HCT116 (cell line): ENCODE measurements around the gene DOCK4. TPM values are rescaled to one million over a fixed set of nuclear protein-coding genes. Genes with fewer than 3 reads are reported as not detected.

Experiments
- ATAC-seq: fragments of 200-7000 bp; cut with Tn5 transposase; 2 replicates; pipeline ENCODE4 v1.9.1; 2020; ENCODE audit warnings: mild to moderate bottlenecking, moderate library complexity
- BruUV-seq: library from RNA; stranded (reverse); fragments of 400-500 nt; replicated peaks from 2 replicates; lab custom pipeline; 2021; lab: Mats Ljungman, UMichigan
- CTCF ChIA-PET: fragments of 300-600 bp; sonication (Branson Sonifier 250); formaldehyde crosslinking; loops from one replicate; lab custom pipeline; 2021; ENCODE audit warnings: antibody characterized with exemption; lab: Charles Lee
- POLR2A ChIA-PET: fragments of 300-600, 350-600 bp; sonication (Branson Sonifier 250); formaldehyde crosslinking; loops from one replicate; lab custom pipeline; 2021; ENCODE audit warnings: antibody characterized with exemption; lab: Charles Lee
- RAD21 ChIA-PET, 2 experiments: fragments of 300-600 bp; sonication (Branson Sonifier 250); formaldehyde crosslinking; loops; one replicate each; lab custom pipeline; 2023; ENCODE audit warnings: low total read pairs in 2 of 2; ENCODE audit not compliant: uncharacterized antibody in 2 of 2, unreplicated experiment in 2 of 2, low non-redundant PET in 1 of 2; lab: Charles Lee
- DNase-seq: peaks from one replicate; pipeline ENCODE4 v3.0.0-alpha.2; 2010; ENCODE audit warnings: low read depth, low spot score
- H2AFZ ChIP-seq: fragments of 200-600 bp; shearing (Covaris generic), sonication (generic); 2 replicates; pipeline ENCODE4 v1.6.1; 2017; ENCODE audit warnings: low read depth, mixed run types, mixed read lengths, antibody characterized with exemption, low read length; ENCODE audit not compliant: poor library complexity, severe bottlenecking
- H3K27ac ChIP-seq: 2 replicates; pipeline ENCODE4 v1.5.1; 2012; ENCODE audit warnings: low read depth, low read length
- H3K27me3 ChIP-seq: fragments of 200-600 bp; sonication (generic); 2 replicates; pipeline ENCODE4 v1.6.1; 2016; ENCODE audit warnings: mixed run types, low read length, mixed read lengths; ENCODE audit not compliant: insufficient read depth
- H3K36me3 ChIP-seq, 2 experiments: fragments of 200-500 bp in 1 of 2; fragments of 200-600 bp in 1 of 2; sonication (Bioruptor generic) in 1 of 2; sonication (generic) in 1 of 2; 2 replicates each; pipeline versions ENCODE4 v1.5.1 to v1.6.1; 2014 to 2016; ENCODE audit warnings: low read length in 2 of 2, inconsistent platforms in 1 of 2, mixed read lengths in 1 of 2, mixed run types in 1 of 2; ENCODE audit not compliant: insufficient read depth in 2 of 2, control insufficient read depth in 1 of 2
- H3K4me1 ChIP-seq, 2 experiments: fragments of 200-600 bp in 1 of 2; sonication (generic) in 1 of 2; 2 replicates each; pipeline versions ENCODE4 v1.5.1 to v1.6.1; 2012 to 2017; ENCODE audit warnings: low read length in 2 of 2, inconsistent platforms in 1 of 2, mild to moderate bottlenecking in 1 of 2, mixed read lengths in 1 of 2, mixed run types in 1 of 2, moderate library complexity in 1 of 2; ENCODE audit not compliant: insufficient read depth in 2 of 2, control insufficient read depth in 1 of 2
- H3K4me2 ChIP-seq: fragments of 200-600 bp; sonication (generic); 2 replicates; pipeline ENCODE4 v1.6.1; 2017; ENCODE audit warnings: mixed run types, low read length, mixed read lengths
- H3K4me3 ChIP-seq, 2 experiments: fragments of 200-600 bp in 1 of 2; sonication (generic) in 1 of 2; replicated peaks in 1 of 2; 2 replicates each; pipeline ENCODE4 v1.5.1; 2011 to 2016; ENCODE audit warnings: low read length in 2 of 2, control low read depth in 1 of 2, low read depth in 1 of 2, mild to moderate bottlenecking in 1 of 2, mixed read lengths in 1 of 2, mixed run types in 1 of 2
- H3K79me2 ChIP-seq: fragments of 200-600 bp; sonication (generic); 2 replicates; pipeline ENCODE4 v1.6.1; 2017; ENCODE audit warnings: mild to moderate bottlenecking, mixed run types, low read length, moderate library complexity, mixed read lengths; ENCODE audit not compliant: insufficient read depth
- H3K9ac ChIP-seq: fragments of 200-600 bp; sonication (generic); 2 replicates; pipeline ENCODE4 v1.6.1; 2016; ENCODE audit warnings: low read length, mixed read lengths
- H3K9me2 ChIP-seq: fragments of 200-600 bp; sonication (generic), shearing (Covaris generic); 2 replicates; pipeline ENCODE4 v1.6.1; 2017; ENCODE audit warnings: mixed run types, mild to moderate bottlenecking, moderate library complexity; ENCODE audit not compliant: insufficient read depth
- H3K9me3 ChIP-seq, 2 experiments: fragments of 200-500 bp in 1 of 2; fragments of 200-600 bp in 1 of 2; sonication (Bioruptor generic) in 1 of 2; sonication (generic) in 1 of 2; 2 replicates each; pipeline ENCODE4 v1.6.1; 2014 to 2017; ENCODE audit warnings: low read length in 2 of 2, mixed read lengths in 2 of 2, inconsistent platforms in 1 of 2, low read depth in 1 of 2, mild to moderate bottlenecking in 1 of 2, mixed run types in 1 of 2, moderate library complexity in 1 of 2; ENCODE audit not compliant: control insufficient read depth in 1 of 2, insufficient read depth in 1 of 2
- H4K20me1 ChIP-seq: fragments of 200-600 bp; sonication (generic), shearing (Covaris generic); 2 replicates; pipeline ENCODE4 v1.6.1; 2017; ENCODE audit warnings: mixed run types, mild to moderate bottlenecking, moderate library complexity; ENCODE audit not compliant: insufficient read depth
- CBX3 ChIP-seq: IDR thresholded peaks from 2 replicates; pipeline ENCODE4 v1.6.1; 2012; ENCODE audit warnings: low read depth
- EGR1 ChIP-seq: IDR thresholded peaks from 2 replicates; pipeline ENCODE4 v1.6.1; 2012; ENCODE audit warnings: low read depth
- ELF1 ChIP-seq: IDR thresholded peaks from 2 replicates; pipeline ENCODE4 v1.6.1; 2012; ENCODE audit warnings: low read depth, borderline replicate concordance
- EZH2phosphoT487 ChIP-seq: fragments of 200-600 bp; IDR thresholded peaks from 2 replicates; pipeline ENCODE4 v1.6.1; 2018; ENCODE audit warnings: antibody characterized with exemption, borderline replicate concordance
- FOSL1 ChIP-seq: IDR thresholded peaks from 2 replicates; pipeline ENCODE4 v1.6.1; 2012; ENCODE audit warnings: low read depth
- RAD21 ChIP-seq: IDR thresholded peaks from 2 replicates; pipeline ENCODE4 v1.6.1; 2012; ENCODE audit warnings: low read depth, mild to moderate bottlenecking
- SP1 ChIP-seq: IDR thresholded peaks from 2 replicates; pipeline ENCODE4 v1.6.1; 2012; ENCODE audit warnings: low read depth
- TCF7L2 ChIP-seq: IDR thresholded peaks from 2 replicates; pipeline ENCODE4 v1.7.0; 2011; ENCODE audit warnings: borderline replicate concordance, inconsistent platforms; ENCODE audit not compliant: insufficient read depth, insufficient read length; ENCODE audit errors: extremely low read depth
- YY1 ChIP-seq: IDR thresholded peaks from 2 replicates; pipeline ENCODE4 v1.6.1; 2011; ENCODE audit warnings: low read length, low read depth, moderate library complexity, mild to moderate bottlenecking; ENCODE audit not compliant: insufficient replicate concordance; ENCODE audit errors: extremely low read depth
- ZBTB33 ChIP-seq: IDR thresholded peaks from 2 replicates; pipeline ENCODE4 v1.6.1; 2011; ENCODE audit warnings: mild to moderate bottlenecking, low read length, moderate library complexity; ENCODE audit not compliant: insufficient replicate concordance; ENCODE audit errors: extremely low read depth
- ZFX ChIP-seq: fragments of 450-650 bp; IDR thresholded peaks from 2 replicates; pipeline ENCODE4 v1.6.1; 2017
- ZNF274 ChIP-seq: fragments of 200-500 bp; sonication (Bioruptor generic); IDR thresholded peaks from 2 replicates; pipeline ENCODE4 v1.6.1; 2014; ENCODE audit warnings: mild to moderate bottlenecking, low read depth, low read length, inconsistent platforms
- intact Hi-C: fragments of 100-400 bp; cut with micrococcal nuclease; formaldehyde crosslinking; loops from 2 replicates; pipeline ENCODE4 v1.10.0; 2022
- total RNA-seq: library from RNA; stranded (reverse); gene quantifications from one replicate; pipeline ENCODE4 v1.2.1, GENCODE V29; 2021; ENCODE audit not compliant: unreplicated experiment
- TF ChIP-seq, protein P1 (sequence below), 3 experiments: fragments of 200-600 bp in 1 of 3; sonication (generic) in 1 of 3; IDR thresholded peaks in 2 of 3; conservative IDR thresholded peaks in 1 of 3; 2 replicates each; pipeline ENCODE4 v1.5.1; 2012 to 2017; ENCODE audit warnings: low read depth in 2 of 3, low read length in 2 of 3, antibody characterized with exemption in 1 of 3, borderline replicate concordance in 1 of 3, control low read depth in 1 of 3, mild to moderate bottlenecking in 1 of 3, mixed read lengths in 1 of 3, mixed run types in 1 of 3, moderate library complexity in 1 of 3; ENCODE audit not compliant: insufficient read depth in 1 of 3
- TF ChIP-seq, protein P2 (sequence below): IDR thresholded peaks from 2 replicates; pipeline ENCODE4 v1.6.1; 2012

Gene DOCK4
- total RNA-seq, 1 experiment from 2014 or later = 2.2 TPM

DNA sequence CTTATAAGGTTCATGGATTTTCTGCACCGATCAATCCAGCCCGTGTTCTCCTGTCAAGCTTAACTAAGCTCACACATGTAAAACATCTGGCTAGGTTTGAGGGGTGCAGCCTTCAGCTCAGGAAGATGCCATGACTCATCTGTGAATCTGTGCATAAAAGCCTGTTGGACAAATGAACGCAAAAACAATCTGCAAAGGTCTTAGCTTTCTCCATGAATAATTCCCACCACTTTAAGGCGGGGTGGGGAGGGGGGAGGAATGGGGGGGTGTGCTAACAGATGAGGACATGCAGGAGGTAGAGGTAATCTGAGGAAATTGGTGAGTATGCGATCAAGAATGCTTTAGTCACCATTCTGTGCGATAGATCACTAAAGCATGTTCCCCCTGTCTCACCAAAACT lies 4.8 kb downstream of the DOCK4 start (continued):
- TF ChIP-seq ZBTB33 = no peak
- TF ChIP-seq YY1 = no peak
- no peak for TF ChIP-seq FOSL1
- TF ChIP-seq, all 23 proteins: peak for 0

DNA sequence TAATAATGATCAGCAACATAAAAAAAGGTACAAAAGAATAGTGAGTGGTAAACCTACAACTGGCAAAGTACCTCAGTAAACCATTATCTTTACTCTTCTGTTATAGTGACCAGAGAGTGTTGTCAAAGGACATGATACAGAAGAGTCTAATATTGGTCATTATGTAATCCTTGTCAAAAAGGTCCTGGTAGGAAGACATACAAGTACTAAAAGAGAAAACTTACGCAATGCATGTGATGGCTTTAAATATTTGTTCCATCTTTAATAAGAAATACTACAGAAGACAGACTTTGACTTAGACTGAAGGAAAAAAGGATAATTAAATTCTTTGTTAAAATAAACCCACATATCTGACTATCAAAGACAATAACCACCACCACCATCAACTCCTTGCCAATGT lies 6.5 kb downstream of the DOCK4 start:
- no peak for ATAC-seq
- intact Hi-C loops = loop anchor here (10.0 kb wide), 1 partner anchor 215 kb away; no protein-coding TSS in a partner anchor
- no peaks in the 10 kb centered on the region for H3K79me2 ChIP-seq
- ChIA-PET POLR2A (no interaction called here), CTCF (no interaction called here), RAD21 (no interaction called here)
- no peak for DNase-seq
- peaks cover 13% of the 10 kb centered on the region for H3K27me3 ChIP-seq
- no peak overlapping the region for H3K27ac ChIP-seq
- H3K4me2 ChIP-seq = no peak overlapping the region
- H3K36me3 ChIP-seq = no peaks in the 10 kb centered on the region
- peaks cover 0 to 7% of the 10 kb centered on the region in 2 experiments; a peak in 2 of 4 replicates for H3K4me1 ChIP-seq
- no peaks in the 10 kb centered on the region for H4K20me1 ChIP-seq
- H3K9me2 ChIP-seq = no peaks in the 10 kb centered on the region
- H3K9me3 ChIP-seq = no peaks in the 10 kb centered on the region
- no peak overlapping the region for H3K4me3 ChIP-seq
- no peak overlapping the region for H2AFZ ChIP-seq
- no peak overlapping the region for H3K9ac ChIP-seq
- BruUV-seq = no TSS peak
- no peak for TF ChIP-seq FOSL1
- TF ChIP-seq TCF7L2 = no peak
- no peak for TF ChIP-seq EGR1
- TF ChIP-seq EZH2phosphoT487 = no peak
- TF ChIP-seq ZNF274 = no peak
- no peak for TF ChIP-seq RAD21
- TF ChIP-seq ZBTB33 = no peak
- TF ChIP-seq ELF1 = no peak
- TF ChIP-seq YY1 = no peak
- no peak for TF ChIP-seq CBX3
- TF ChIP-seq, protein P1, sequence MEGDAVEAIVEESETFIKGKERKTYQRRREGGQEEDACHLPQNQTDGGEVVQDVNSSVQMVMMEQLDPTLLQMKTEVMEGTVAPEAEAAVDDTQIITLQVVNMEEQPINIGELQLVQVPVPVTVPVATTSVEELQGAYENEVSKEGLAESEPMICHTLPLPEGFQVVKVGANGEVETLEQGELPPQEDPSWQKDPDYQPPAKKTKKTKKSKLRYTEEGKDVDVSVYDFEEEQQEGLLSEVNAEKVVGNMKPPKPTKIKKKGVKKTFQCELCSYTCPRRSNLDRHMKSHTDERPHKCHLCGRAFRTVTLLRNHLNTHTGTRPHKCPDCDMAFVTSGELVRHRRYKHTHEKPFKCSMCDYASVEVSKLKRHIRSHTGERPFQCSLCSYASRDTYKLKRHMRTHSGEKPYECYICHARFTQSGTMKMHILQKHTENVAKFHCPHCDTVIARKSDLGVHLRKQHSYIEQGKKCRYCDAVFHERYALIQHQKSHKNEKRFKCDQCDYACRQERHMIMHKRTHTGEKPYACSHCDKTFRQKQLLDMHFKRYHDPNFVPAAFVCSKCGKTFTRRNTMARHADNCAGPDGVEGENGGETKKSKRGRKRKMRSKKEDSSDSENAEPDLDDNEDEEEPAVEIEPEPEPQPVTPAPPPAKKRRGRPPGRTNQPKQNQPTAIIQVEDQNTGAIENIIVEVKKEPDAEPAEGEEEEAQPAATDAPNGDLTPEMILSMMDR (IDR thresholded peaks at IDR 0.05 in 2 of 3, conservative IDR thresholded peaks at IDR 0.05 in 1 of 3; ENCODE audit: borderline replicate concordance in 1 of 3, insufficient read depth in 1 of 3, low read depth in 2 of 3, low read length in 2 of 3) = no peak
- TF ChIP-seq SP1 = no peak
- no peak for TF ChIP-seq ZFX
- TF ChIP-seq, protein P2, sequence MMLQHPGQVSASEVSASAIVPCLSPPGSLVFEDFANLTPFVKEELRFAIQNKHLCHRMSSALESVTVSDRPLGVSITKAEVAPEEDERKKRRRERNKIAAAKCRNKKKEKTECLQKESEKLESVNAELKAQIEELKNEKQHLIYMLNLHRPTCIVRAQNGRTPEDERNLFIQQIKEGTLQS = no peak
